Stimulated activated CD4-positive, alpha-beta T cell treated with anti-CD3 and anti-CD28 coated beads, Interleukin-1b, Interleukin-23, amount 100 ng/mL, for 48 hours (primary cell): ENCODE measurements around the gene SLC39A13.

ENCODE experiments used
- DNase-seq: peaks from one replicate; pipeline ENCODE4 v3.0.0-alpha.2; 2020

The SLC39A13 gene

DNA sequence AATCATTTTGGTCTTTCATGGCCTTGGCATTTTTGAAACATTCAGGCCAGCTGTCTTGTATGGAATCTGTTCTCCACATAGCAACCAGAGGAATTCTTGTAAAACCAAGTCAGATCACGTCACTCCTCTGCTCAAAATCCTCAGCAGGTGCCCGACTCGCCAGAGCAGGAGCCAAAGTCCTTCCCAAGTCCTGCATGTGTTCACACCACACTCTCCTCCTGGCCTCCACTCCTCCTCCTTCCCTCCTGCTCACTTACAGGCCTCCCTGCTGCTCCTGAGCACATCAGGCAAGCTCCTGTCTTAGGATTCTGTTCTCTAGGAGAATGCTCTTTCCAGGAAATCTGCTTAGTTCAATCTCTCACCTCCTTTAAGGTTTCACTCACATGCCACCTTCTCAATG, 24.8 kb downstream of the SLC39A13 start:
- DNase-seq = no peak

DNA sequence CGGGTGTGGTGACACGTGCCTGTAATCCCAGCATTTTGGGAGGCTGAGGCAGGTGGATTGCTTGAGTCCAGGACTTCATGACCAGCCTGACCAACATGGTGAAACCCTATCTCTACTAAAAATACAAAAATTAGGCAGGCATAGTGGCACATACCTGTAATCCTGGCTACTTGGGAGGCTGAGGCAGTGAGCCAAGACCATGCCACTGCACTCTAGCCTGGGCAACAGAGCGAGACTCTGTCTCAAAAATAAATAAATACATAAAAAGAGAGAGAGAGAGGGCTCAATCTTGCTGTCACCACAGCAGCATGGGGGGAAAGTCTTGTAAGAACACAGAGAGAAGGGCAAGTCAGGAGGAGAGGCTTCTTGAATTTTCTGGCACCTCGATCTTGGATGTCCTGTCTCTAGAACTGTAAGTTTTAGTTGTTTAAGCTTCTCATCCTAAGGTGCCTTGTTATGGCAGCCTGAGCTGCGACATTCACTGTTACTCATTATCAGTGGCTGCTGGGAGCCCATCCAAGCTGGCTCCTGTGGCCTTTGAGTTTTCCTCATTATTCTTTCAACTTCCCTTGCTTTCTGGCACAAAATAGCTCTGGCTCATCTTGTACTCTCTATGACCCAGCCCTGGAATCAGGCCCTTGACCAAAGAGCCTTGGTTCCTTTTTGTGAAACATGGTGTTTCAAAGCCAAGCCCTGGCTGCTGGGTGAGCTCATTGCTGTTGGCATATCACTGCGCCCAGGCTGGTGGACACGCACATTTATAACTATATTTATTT, 25.8 kb downstream of the SLC39A13 start:
- DNase-seq = no peak

DNA sequence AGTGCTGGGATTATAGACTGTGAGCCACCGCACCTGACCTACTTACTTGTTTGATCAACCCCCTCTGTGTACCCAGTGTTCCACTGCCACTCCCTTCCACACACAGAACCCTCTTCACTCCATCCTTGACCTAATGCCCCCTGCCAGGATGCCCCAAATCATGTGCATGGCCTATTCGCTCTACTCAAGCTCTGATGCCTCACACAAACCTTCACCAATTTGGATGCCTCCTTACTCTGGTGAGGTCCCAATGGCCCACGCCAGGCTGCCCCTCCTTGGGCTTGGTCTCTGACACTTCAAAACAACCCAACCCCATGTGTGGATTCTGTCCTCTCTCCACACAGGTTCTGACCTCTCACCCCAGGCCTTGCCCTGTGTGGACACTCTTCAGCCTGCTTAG, 27.3 kb downstream of the SLC39A13 start:
- no peak for DNase-seq

DNA sequence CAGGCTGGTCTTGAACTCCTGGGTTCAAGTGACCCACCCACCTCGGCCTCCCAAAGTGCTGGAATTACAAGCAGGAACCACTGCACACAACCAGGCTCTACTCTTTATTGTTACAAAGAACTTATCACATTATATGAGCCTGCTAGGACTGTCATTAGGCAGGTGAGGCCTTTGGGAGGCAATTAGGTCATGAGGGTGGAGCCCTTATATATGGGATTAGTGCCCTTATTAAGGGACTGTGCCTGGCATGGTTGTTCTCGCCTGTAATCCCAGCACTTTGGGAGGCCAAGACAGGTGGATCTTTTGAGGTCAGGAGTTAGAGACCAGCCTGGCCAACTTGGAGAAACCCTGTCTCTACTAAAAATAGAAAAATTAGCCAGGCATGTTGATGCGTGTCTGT, 28.3 kb downstream of the SLC39A13 start:
- DNase-seq = no peak

DNA sequence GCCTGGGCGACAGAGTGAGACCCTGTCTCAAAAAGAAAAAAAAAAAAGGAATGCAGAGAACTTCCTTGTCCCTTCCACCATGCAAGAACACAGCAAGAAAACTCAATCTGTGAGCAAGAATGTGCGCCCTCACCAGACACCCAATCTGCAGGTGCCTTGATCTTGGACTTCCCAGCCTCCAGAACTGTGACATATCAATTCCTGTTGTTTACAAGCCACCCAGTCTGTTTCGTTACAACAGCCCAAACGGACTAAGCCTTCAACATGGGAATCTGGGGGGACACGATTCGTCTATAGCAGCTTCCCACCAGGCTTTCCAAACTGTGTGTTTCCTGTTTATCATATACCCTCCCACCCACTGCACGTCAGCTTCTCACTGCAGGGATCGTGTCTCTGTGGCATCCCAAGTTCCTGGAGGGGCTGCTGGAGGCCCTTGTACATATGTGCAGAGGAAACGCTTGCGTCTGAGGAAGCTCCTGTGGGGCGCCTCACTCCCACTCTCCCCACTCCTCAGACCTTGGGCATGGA, 28.9 kb downstream of the SLC39A13 start:
- DNase-seq = no peak

DNA sequence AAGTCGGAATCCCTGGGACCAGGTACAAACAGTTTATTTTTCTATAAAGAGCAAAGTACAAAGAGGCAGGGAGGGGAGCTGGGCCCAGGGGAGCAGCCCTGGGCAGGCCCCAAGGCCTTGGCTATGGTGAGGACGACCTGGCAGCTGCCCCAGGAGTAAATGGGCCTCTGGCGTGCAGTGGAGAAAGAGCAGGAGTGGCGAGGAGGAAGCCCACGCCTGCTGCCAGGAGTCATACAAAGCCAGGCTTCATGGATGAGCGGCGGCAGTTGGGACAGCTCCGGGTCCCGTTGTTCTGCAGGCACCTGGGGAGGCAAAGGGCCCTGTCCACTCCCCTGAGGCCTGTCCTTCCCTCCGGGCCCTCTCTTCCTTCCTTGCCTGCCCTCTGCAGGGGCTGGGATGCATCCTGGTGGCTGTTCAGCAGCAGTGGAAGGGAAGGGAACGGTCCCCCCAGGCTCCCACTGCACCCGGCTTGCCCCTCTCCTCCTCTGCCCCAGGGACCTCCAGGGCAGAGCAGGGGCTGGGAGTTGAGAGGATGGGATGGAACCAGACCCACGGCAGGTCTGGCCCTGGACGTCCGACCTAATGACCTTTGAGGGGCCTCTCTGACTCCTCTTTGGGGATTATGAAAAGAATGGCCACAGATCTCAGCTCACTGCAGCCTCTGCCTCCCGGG, 29.5 kb downstream of the SLC39A13 start:
- no peak for DNase-seq

DNA sequence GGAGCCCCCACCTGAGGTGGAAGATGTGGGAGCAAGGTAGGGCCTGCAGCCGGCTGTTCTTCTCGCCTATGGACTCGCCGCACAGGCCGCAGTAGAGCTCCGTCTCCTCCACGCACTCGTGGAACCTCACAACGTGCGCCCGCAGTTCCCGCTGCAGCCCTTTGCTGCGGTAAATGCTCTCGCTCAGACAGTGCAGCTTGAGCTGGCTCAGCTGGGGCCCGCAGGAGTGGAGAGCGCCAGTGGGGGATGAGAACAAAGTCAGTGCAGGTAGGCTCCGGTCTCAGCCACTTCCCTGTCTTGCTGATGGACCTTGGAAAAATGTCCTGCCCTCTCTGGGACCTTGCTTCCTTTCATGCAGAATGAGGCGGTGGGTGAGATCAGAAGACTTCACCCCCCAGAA, 30.3 kb downstream of the SLC39A13 start:
- no peak for DNase-seq

DNA sequence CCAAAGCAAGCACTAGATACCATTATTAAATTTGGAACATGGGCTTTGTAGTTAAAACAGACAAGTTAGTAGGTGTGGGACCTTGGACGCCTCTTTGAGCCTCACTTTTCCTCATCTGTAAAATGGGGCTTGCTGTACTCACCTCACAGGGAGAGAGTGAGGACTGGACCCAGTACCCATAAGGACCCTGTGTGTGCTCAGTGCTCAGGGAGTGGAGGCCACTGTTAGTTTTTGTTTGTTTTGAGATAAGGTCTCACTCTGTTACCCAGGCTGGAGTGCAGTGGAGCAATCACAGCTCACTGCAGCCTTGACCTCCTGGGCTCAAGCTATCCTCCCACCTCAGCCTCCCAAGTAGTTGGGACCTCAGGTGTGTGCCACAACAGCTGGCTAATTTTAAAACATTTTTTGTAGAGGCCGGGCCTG, 31.7 kb downstream of the SLC39A13 start:
- DNase-seq = no peak

DNA sequence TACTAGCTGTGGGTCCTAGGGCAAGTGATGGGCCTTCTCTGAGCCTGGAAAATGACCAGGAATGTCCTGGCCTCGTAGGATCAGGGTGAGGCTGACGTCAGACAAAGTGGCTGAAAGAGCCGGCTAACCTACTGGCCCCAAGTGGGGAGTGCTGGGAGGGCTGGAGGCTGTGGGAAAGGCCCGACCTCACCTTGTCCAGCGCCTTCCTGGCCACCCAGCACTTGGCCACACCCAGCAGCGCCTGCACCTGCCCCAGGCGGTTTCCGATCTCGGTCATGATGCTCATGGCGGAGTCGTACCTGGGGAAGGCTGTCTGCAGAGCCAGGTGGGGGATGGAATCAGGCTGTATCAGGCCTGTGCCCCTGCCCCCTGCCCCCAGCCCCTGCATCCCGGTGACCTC, 33.0 kb downstream of the SLC39A13 start:
- no peak for DNase-seq

DNA sequence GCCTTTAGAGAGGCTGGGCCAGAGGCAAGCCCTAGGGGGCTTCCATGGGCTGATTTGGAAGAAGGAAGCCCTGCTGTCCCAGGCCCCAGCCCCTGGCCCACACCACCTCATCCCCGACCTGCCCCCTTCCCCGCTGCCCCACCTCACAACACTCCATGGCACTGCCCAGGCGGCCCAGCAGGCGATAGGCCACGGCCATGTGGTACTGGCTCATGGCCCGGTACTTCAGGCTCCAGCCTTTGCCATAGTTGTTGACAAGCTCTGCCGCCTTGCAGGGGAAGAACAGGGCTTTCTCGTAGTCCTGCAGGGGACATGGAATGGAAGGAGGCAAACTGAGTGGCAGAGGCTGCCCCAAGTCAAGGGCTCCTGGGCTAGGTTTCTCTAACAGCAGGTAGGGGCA, 34.1 kb downstream of the SLC39A13 start:
- no peak for DNase-seq

DNA sequence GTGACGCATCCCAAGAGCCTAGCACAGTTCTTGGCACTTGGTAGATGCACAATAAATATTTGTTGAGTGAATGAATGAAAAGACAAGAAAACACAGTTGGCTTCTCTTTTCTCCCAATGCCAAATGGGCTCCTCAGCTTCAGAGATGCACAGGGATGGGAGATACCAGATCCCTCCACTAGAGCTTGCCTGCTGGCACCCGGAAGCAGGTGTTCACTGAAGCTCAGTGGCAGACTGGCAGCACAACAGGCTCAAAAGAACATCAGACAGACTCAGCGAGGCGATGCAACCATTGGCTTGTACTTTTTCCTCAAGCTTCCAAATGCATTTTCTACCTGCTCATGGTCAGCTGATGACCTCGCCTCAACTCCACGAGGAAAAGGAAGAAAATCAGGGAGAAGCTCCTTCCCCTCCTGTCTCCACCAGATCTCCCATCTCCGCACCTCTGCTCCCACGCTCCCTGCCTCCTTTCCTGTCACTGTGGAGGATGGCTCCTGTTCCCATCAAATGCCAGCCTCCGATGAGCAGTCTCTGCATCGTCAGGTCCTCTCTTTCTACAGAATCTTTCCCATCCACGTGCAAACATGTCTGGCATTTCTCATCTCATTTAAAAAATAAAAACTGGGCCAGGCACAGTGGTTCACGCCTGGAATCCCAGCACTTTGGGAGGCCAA, 34.8 kb downstream of the SLC39A13 start:
- DNase-seq = no peak

DNA sequence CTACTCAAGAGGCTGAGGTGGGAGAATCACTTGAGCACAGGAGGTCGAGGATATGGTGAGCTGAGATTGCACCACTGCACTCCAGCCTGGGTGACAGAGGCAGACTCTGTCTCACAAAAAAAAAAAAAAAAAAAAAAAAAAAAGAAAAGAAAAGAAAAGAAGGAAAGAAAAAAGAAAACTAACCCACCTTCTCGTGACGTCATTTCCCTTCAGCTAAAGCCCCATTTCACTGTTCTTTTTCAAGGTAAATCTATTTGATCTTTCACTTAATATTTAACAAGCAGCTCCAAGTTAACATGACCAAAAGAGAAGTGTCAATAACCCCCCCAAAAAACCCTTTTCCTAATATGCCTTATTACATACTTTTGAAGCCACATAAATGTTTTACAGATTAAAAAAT, 35.4 kb downstream of the SLC39A13 start:
- DNase-seq = no peak

DNA sequence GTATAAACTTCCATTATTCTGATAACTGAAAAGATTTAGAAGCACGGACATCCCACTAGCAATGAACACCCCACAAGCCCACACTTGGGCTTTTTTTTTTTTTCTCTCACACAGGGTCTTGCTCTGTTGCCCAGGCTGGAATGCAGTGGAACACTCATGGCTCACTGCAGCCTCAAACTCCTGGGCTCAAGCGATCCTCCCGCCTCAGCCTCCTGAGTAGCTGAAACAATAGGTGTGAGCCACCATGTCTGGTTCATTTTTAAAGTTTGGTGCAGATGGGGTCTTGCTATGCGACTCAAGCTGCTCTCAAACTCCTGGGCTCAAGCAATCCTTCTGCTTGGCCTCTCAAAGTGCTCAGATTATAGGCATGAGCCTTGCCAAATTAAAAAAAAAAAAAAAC, 37.5 kb downstream of the SLC39A13 start:
- no peak for DNase-seq

DNA sequence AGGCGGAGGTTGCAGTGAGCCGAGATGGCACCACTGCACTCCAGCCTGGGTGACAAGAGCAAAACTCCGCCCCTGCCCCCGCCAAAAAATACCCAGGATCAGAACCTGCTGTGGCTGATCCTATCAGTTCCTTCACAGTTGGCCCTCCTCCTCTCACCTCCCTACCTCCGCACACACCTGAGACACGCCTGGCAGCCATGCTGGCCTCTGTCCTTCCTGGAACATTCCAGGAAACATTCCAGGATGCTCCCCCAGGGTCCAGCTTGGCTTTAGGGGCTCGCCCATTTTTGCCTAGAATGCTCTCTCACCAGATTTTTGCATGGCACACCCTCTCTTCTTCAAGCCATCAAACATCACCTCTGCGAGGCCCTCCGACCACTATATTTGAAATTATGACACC, 38.4 kb downstream of the SLC39A13 start:
- no peak for DNase-seq

DNA sequence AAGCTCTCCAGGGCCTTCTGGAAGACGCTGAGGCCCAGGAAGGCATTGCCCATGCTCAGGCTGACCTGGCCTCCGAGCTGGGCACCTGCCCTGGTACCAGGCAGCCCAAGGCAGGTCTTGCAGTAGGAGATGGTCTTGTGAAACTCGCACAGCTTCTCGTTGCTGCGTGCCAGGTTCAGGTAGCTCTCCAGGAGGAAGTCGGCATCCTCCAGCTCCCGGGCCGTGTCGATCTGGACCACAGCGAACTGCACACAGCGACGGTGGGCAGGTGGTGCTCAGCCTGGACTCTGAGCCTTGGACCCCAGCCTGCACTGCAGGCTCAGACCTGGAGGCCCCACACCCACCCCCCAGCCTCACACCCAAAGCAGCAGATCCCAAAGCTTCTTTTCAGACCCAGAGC, 39.5 kb downstream of the SLC39A13 start:
- DNase-seq = no peak

DNA sequence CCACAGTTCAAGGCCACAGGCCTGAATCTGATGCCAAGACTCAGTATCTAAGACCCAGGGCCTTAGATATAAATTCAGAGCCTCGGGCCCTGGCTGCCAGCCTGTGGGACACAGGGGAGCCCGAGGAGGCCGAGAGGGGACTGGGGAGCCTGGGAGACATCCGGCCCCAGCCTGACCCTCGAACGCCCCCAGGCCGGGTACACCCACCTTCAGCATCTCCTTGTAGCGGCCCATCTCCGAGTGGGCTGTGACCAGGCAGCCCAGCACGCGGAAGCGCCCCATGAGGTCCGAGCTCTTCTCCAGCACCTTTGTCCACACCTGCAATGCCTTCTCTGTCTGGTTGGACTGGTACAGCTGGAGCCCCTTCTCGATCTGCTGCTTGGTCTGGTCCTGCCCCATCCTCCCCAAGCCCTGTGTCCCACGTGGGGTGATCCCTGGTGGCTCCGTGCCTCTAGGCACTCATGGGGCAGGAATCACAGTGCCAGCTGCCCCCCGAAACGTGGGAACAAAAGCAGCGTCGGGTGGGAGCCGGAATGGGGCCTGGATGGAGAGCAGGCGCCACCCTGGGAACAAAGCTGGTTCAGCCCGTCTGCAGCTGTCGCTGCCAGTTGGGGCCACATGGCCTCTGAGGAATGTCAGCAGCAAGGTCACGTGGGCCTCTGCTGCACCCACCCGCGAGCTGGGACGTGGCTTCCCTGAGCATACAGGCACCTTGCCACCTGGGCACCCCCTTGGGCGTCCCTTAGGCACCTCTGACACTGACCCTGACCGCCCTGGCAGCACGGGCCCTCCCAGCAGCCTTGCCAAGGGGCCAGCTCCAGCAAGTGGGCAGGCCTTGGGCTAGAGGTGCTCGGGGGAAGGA, 40.4 kb downstream of the SLC39A13 start, which contains the start of gene RAPSN:
Gene RAPSN, minus strand, starts transcription at position 571 of the 862 bp plus-strand sequence. Its CDS starts 172 bp downstream, at position 399.
- no peak for DNase-seq

DNA sequence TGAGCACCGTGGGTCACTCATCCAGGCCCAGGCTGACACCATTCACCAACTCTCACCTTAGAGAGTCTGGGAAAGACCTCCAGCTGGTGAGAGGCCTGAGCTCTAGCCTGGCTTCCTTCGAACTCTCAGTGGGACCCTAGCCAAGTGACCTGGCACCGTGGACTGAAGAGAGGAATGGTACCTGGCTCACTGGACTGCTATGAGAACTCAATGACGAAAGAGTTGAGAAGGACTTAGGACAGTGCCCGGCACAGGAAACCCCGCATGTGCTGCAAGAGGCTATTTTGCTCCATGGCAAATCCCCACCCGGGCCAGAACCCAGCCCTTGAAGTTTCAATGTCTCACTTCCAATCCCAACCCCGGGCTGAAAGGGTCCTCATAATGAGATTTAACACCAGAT, 41.2 kb downstream of the SLC39A13 start:
- DNase-seq = no peak

DNA sequence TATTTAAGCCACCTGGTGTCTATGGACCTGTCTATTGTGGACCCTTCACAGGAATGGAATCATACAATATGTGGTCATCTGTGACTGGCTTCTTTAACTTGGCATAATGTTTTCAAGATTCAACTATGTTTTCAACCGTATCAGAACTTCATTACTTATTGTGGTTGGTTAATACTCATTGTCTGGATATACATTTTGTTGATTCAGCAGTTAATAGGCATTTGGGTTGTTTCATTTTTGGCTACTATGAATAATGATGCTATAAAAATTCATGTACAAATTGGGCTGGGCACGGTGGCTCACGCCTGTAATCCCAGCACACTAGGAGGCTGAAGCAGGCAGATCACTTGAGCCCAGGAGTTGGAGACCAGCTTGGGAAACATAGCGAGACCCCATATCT, 43.0 kb downstream of the SLC39A13 start:
- DNase-seq = no peak

DNA sequence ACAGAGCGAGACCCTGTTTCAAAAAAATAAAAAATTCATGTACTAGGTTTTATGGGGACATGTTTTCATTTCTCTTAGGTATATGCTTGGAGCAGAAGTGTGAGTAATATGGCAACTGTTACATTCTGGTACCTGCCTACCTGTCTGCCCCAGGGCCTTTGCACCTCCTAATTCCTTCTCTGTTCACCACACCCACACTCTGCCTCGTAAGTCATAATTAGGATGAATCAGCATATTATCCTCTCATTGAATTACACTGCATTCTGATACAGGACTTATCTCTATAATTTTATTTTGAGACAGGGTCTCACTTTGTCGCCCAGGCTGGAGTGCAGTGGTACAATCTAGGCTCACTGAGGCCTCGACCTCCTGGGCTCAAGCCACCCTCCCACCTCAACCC, 43.6 kb downstream of the SLC39A13 start:
- DNase-seq = no peak

DNA sequence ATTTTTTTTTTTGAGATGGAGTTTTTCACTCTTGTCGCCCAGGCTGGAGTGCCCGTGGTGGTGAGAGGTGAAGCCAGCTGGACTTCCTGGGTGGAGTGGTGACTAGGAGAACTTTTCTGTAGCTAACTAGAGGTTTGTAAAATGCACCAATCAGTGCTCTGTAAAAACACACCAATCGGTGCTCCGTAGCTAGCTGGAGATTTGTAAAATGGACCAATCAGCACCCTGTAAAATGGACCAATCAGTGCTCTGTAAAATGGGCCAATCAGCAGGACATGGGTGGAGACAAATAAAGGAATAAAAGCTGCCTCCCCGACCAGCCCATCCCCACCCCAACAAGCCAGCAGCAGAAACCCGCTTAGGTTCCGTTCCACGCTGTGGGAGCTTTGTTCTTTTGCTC, 45.0 kb downstream of the SLC39A13 start:
- DNase-seq = no peak

DNA sequence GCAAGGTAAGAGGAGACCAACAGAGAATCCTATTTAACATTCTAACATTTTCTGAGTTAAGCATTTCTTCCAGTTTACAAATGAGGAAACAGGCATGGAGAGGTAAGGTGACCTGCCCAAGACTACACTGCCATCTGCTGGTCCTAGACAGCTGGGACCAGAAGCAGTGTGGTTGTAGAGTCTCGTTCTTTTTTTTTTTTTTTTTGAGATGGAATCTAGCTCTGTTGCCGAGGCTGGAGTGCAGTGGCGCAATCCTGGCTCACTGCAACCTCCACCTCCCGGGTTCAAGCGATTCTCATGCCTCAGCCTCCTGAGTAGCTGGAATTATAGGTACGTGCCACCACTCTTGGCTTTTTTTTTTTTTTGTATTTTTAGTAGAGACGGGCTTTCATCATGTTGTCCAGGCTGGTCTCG, 45.9 kb downstream of the SLC39A13 start:
- DNase-seq = peak; percentile 66

DNA sequence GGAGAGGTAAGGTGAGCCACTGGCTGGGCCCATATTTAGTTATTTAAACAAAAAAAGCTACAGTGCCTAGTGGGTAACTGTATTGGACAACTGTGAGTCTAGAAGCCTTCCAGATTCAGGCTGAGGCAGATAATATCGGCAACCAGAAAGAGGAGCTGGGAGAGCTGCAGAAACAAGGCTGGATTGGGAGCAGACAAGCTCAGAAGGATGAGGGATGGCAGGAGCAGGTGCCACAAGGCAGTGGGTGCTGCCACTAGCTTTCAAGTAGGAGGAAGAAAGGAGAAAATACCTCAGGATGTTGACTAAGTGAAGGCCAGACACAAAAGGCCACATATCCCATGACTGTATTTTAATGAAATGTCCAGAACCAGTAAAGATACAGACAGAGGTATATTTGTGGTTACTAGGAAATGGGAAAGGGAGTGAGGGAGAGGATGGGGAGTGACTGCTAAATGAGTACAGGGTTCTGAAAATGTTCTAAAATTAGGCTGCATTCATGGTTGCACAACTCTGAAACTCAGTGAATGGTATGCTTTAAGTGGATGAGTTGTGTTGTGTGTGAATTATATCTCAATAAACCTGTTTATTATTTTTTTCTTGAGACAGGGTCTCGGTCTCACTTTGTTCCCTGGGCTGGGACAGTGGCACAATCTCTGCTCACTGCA, 52.3 kb downstream of the SLC39A13 start:
- DNase-seq = no peak
